SK-N-SH (cell line): ENCODE data around the gene LRMDA. TPM values are rescaled to one million over a fixed set of nuclear protein-coding genes. Genes with fewer than 3 reads are reported as not detected.

ENCODE experiments used
- CTCF ChIA-PET: fragments of 300-600, 350-600 bp; formaldehyde crosslinking; extraction: SDS; loops from one replicate; lab custom pipeline; 2021; lab: Yijun Ruan, JAX
- POLR2A ChIA-PET: fragments of 350-600 bp; sonication (Branson Sonifier 250); formaldehyde crosslinking; extraction: SDS; loops from one replicate; lab custom pipeline; 2020; ENCODE audit warnings: antibody characterized with exemption, inconsistent platforms; lab: Yijun Ruan, JAX
- DNase-seq: peaks from one replicate; pipeline ENCODE4 v3.0.0; 2012
- H2AFZ ChIP-seq: fragments of 200-600 bp; sonication (generic); 2 replicates; pipeline ENCODE4 v1.8.1; 2016; ENCODE audit warnings: antibody characterized with exemption, mild to moderate bottlenecking, low read depth
- H3F3A ChIP-seq: fragments of 200-600 bp; sonication (generic); replicated peaks from 2 replicates; pipeline ENCODE3; 2016; ENCODE audit warnings: antibody characterized with exemption, mild to moderate bottlenecking; ENCODE audit not compliant: insufficient read depth
- H3K27ac ChIP-seq, 2 experiments: fragments of 200-500 bp in 1 of 2; fragments of 200-600 bp in 1 of 2; sonication (Bioruptor generic) in 1 of 2; sonication (generic), shearing (Covaris generic) in 1 of 2; 2 replicates each; pipeline versions ENCODE4 v1.5.1 to v1.6.1; 2014 to 2016; ENCODE audit warnings: low read depth in 2 of 2, inconsistent platforms in 1 of 2, low read length in 1 of 2, mild to moderate bottlenecking in 1 of 2, mixed read lengths in 1 of 2
- H3K27me3 ChIP-seq: fragments of 200-600 bp; sonication (generic), shearing (Covaris generic); 2 replicates; pipeline ENCODE4 v1.6.1; 2016; ENCODE audit warnings: mixed run types; ENCODE audit not compliant: insufficient read depth
- H3K36me3 ChIP-seq, 2 experiments: fragments of 200-500 bp in 1 of 2; fragments of 200-600 bp in 1 of 2; sonication (Bioruptor generic) in 1 of 2; sonication (generic) in 1 of 2; replicated peaks in 1 of 2; 2 replicates each; pipeline versions ENCODE3 to v1.5.1; 2014 to 2016; ENCODE audit warnings: low read length in 1 of 2, mild to moderate bottlenecking in 1 of 2; ENCODE audit not compliant: insufficient read depth in 2 of 2, control insufficient read depth in 1 of 2
- H3K4me1 ChIP-seq, 2 experiments: fragments of 200-500 bp in 1 of 2; fragments of 200-600 bp in 1 of 2; sonication (Bioruptor generic) in 1 of 2; sonication (generic), shearing (Covaris generic) in 1 of 2; 2 replicates each; pipeline versions ENCODE4 v1.5.1 to v1.6.1; 2014 to 2016; ENCODE audit warnings: low read depth in 1 of 2, low read length in 1 of 2, mixed run types in 1 of 2; ENCODE audit not compliant: insufficient read depth in 2 of 2, control insufficient read depth in 1 of 2
- H3K4me2 ChIP-seq: fragments of 200-600 bp; sonication (generic), shearing (Covaris generic); 2 replicates; pipeline ENCODE4 v1.6.1; 2017; ENCODE audit warnings: mixed run types
- H3K4me3 ChIP-seq, 2 experiments: fragments of 200-500 bp in 1 of 2; fragments of 200-600 bp in 1 of 2; sonication (Bioruptor generic) in 1 of 2; sonication (generic), shearing (Covaris generic) in 1 of 2; 2 replicates each; pipeline versions ENCODE4 v1.5.1 to v1.8.1; 2014 to 2016; ENCODE audit warnings: low read depth in 2 of 2, inconsistent platforms in 1 of 2, low read length in 1 of 2, mild to moderate bottlenecking in 1 of 2, mixed read lengths in 1 of 2, moderate library complexity in 1 of 2
- H3K79me2 ChIP-seq: fragments of 200-600 bp; sonication (generic); 2 replicates; pipeline ENCODE4 v1.8.1; 2017; ENCODE audit warnings: mild to moderate bottlenecking; ENCODE audit not compliant: insufficient read depth
- H3K9ac ChIP-seq: fragments of 200-600 bp; sonication (generic); 2 replicates; pipeline ENCODE4 v1.6.1; 2017; ENCODE audit warnings: mixed run types
- H3K9me2 ChIP-seq: fragments of 200-600 bp; sonication (generic); 2 replicates; pipeline ENCODE4 v1.6.1; 2017; ENCODE audit warnings: mixed run types
- H3K9me3 ChIP-seq: fragments of 200-600 bp; sonication (generic); 2 replicates; pipeline ENCODE4 v1.6.1; 2017; ENCODE audit warnings: mixed run types, mild to moderate bottlenecking, moderate library complexity
- H4K20me1 ChIP-seq: fragments of 200-600 bp; sonication (generic); 2 replicates; pipeline ENCODE4 v1.6.1; 2017; ENCODE audit warnings: mild to moderate bottlenecking, mixed run types; ENCODE audit not compliant: insufficient read depth
- EP300 ChIP-seq, 2 experiments: IDR thresholded peaks; 2 replicates each; pipeline versions ENCODE4 v1.4.0 to v1.6.1; 2012; ENCODE audit warnings: borderline replicate concordance in 1 of 2, low read depth in 1 of 2, low read length in 1 of 2
- FOSL2 ChIP-seq: IDR thresholded peaks from 2 replicates; pipeline ENCODE4 v1.4.0; 2012; ENCODE audit warnings: low read depth, mild to moderate bottlenecking, moderate library complexity, borderline replicate concordance
- GABPA ChIP-seq: IDR thresholded peaks from 2 replicates; pipeline ENCODE4 v1.4.0; 2012; ENCODE audit warnings: low read depth, mild to moderate bottlenecking
- JUND ChIP-seq: IDR thresholded peaks from 2 replicates; pipeline ENCODE4 v1.4.0; 2012
- NFIC ChIP-seq: IDR thresholded peaks from 2 replicates; pipeline ENCODE4 v1.4.0; 2012; ENCODE audit warnings: borderline replicate concordance
- NRF1 ChIP-seq: IDR thresholded peaks from 2 replicates; pipeline ENCODE4 v1.6.1; 2012; ENCODE audit warnings: low read depth, mild to moderate bottlenecking, low read length
- RAD21 ChIP-seq: IDR thresholded peaks from 2 replicates; pipeline ENCODE4 v1.6.1; 2012; ENCODE audit warnings: mild to moderate bottlenecking, low read length
- RCOR1 ChIP-seq: fragments of 150-350 bp; IDR thresholded peaks from 2 replicates; pipeline ENCODE4 v1.6.1; 2017; ENCODE audit warnings: antibody characterized with exemption, low read length
- RFX5 ChIP-seq: IDR thresholded peaks from 2 replicates; pipeline ENCODE4 v1.6.1; 2012; ENCODE audit warnings: mild to moderate bottlenecking, improper control_type of control experiment, low read length
- SMC3 ChIP-seq: IDR thresholded peaks from 2 replicates; pipeline ENCODE4 v1.6.1; 2012; ENCODE audit warnings: low read depth, low read length, improper control_type of control experiment
- TAF1 ChIP-seq: IDR thresholded peaks from 2 replicates; pipeline ENCODE4 v1.6.1; 2012; ENCODE audit warnings: low read depth, mild to moderate bottlenecking, low read length, moderate library complexity, borderline replicate concordance
- TCF12 ChIP-seq: IDR thresholded peaks from 2 replicates; pipeline ENCODE4 v1.4.0; 2012
- WGBS: methylation state at CpG from one replicate; pipeline ENCODE4 v1.1.6; 2017; ENCODE audit warnings: low lambda C conversion rate; 5-methylcytosine and 5-hydroxymethylcytosine counted together
- polyA plus RNA-seq, 3 experiments: library from polyadenylated mRNA; depleted of rRNA; stranded (reverse); fragments of >200 nt; gene quantifications; 2 replicates each; pipeline ENCODE4 v1.2.3, GENCODE V29; 2012
- TF ChIP-seq, protein P1 (sequence below): fragments of 150-350 bp; IDR thresholded peaks from 2 replicates; pipeline ENCODE4 v1.6.1; 2017; ENCODE audit warnings: antibody characterized with exemption, low read length, low read depth, borderline replicate concordance
- TF ChIP-seq, protein P2 (sequence below): fragments of 150-350 bp; IDR thresholded peaks from 2 replicates; pipeline ENCODE4 v1.6.1; 2016; ENCODE audit warnings: mild to moderate bottlenecking, low read depth, low read length
- TF ChIP-seq, protein P3 (sequence below): fragments of 200-600 bp; sonication (generic); IDR thresholded peaks from 2 replicates; pipeline ENCODE4 v1.6.1; 2017; ENCODE audit warnings: antibody characterized with exemption, mild to moderate bottlenecking, moderate library complexity

Gene LRMDA
- polyA plus RNA-seq, 1 of the 3 experiments (the other 2 are of a cell fraction), result 0.95 TPM

DNA sequence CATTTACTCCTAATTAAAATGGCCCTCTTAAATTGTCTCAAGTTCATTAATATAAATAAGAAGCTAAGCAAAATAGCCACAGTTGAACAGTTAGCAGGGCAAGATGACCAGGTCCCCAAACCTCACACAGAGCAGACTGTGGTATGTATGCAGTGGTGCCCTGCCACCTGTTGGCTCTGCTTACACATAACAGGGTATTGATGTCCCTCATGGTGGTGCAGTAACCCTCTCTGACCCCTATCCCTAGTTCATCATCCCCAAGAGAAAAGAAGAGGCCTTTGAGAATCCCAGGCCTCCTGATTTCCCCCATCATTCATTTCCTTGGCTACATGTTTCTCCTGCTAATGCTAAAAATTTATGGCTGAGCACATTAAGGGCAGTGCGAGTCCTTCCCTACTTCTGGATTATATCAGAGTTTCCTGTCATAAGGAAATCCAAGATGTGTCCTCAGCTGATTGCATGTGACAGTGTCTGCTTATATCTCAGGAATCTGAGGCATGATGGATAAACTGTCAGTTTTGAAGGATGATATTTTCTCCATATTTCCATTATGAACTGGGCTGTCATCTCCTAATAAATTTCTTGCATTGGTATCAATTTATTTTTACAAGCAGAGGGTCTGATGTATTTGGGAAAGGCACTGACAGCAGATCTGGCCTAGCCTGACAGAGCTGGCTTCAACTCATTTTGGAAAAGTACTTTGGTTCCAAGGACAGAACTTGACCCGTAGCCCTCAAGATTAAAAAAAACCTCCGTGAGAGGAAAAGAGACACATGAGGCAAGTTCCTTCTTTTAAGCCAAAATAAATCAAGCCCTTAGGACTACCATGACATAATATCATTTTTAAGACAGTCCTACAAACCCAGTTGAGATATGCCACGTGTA, 880.6 kb downstream of the LRMDA start (continued):
- peak; percentile 29 for TF ChIP-seq SMC3
- TF ChIP-seq, protein P1, sequence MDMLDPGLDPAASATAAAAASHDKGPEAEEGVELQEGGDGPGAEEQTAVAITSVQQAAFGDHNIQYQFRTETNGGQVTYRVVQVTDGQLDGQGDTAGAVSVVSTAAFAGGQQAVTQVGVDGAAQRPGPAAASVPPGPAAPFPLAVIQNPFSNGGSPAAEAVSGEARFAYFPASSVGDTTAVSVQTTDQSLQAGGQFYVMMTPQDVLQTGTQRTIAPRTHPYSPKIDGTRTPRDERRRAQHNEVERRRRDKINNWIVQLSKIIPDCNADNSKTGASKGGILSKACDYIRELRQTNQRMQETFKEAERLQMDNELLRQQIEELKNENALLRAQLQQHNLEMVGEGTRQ, result no peak
- no peak for TF ChIP-seq NRF1
- TF ChIP-seq GABPA, result no peak
- peak; percentile 25; a peak in 2 of 4 replicates for TF ChIP-seq EP300 (IDR thresholded peaks at IDR 0.05; ENCODE audit: borderline replicate concordance in 1 of 2, low read depth in 1 of 2, low read length in 1 of 2)
- TF ChIP-seq RCOR1, result no peak
- TF ChIP-seq, protein P2, sequence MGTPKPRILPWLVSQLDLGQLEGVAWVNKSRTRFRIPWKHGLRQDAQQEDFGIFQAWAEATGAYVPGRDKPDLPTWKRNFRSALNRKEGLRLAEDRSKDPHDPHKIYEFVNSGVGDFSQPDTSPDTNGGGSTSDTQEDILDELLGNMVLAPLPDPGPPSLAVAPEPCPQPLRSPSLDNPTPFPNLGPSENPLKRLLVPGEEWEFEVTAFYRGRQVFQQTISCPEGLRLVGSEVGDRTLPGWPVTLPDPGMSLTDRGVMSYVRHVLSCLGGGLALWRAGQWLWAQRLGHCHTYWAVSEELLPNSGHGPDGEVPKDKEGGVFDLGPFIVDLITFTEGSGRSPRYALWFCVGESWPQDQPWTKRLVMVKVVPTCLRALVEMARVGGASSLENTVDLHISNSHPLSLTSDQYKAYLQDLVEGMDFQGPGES, result no peak
- TF ChIP-seq TAF1, result no peak
- TF ChIP-seq JUND, result no peak

DNA sequence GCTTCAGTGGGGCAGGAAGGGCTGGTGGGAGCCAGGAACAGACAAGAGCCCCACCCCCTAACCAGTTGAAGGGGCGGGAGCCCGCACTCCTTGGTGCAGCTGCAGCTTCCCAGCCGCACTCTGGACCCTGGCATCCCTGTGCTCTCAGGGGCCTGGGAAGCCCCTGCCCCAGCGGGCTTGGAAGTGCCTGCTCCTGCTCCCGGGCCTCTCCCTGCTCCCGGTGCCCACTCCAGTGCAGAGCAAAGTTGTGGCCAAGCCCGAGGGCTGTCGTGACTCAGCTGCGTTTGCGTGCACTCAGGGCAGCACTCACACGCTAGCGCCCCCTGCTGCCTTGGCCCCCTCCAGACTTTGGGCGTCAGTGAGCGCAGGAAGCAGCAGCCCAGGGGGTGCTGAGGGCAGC, 883.8 kb downstream of the LRMDA start:
- TF ChIP-seq GABPA (no peak), RAD21 (no peak), NFIC (no peak), RFX5 (no peak), TCF12 (no peak), JUND (no peak), FOSL2 (no peak)
- TF ChIP-seq, protein P3, sequence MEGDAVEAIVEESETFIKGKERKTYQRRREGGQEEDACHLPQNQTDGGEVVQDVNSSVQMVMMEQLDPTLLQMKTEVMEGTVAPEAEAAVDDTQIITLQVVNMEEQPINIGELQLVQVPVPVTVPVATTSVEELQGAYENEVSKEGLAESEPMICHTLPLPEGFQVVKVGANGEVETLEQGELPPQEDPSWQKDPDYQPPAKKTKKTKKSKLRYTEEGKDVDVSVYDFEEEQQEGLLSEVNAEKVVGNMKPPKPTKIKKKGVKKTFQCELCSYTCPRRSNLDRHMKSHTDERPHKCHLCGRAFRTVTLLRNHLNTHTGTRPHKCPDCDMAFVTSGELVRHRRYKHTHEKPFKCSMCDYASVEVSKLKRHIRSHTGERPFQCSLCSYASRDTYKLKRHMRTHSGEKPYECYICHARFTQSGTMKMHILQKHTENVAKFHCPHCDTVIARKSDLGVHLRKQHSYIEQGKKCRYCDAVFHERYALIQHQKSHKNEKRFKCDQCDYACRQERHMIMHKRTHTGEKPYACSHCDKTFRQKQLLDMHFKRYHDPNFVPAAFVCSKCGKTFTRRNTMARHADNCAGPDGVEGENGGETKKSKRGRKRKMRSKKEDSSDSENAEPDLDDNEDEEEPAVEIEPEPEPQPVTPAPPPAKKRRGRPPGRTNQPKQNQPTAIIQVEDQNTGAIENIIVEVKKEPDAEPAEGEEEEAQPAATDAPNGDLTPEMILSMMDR, result no peak
- H3K9ac ChIP-seq, result no peak overlapping the region
- no CpG with 5 or more reads among the region's 14 CpGs for WGBS
- H3F3A ChIP-seq, result peaks cover 8% of the 10 kb centered on the region
- no peaks in the 10 kb centered on the region for H3K27me3 ChIP-seq
- no peak overlapping the region for H2AFZ ChIP-seq
- no peaks in the 10 kb centered on the region for H3K79me2 ChIP-seq
- no peak for DNase-seq
- no peaks in the 10 kb centered on the region for H4K20me1 ChIP-seq
- peaks cover 7% of the 10 kb centered on the region for H3K9me3 ChIP-seq
- no peak overlapping the region for H3K27ac ChIP-seq
- no peaks in the 10 kb centered on the region; a peak in 1 of 4 replicates for H3K4me1 ChIP-seq
- H3K9me2 ChIP-seq, result no peaks in the 10 kb centered on the region
- ChIA-PET POLR2A (interaction anchor here (1.0 kb wide), 1 partner anchor 12 kb away, joined by 4 read pairs; no protein-coding TSS in a partner anchor), CTCF (interaction anchor here (1.0 to 2.1 kb wide), 2 partner anchors 9 to 11 kb away, joined by 3 to 6 read pairs; no protein-coding TSS in a partner anchor)
- no peak overlapping the region for H3K4me2 ChIP-seq
- no peaks in the 10 kb centered on the region for H3K36me3 ChIP-seq
- H3K4me3 ChIP-seq, result no peak overlapping the region
